ENCODE results near the gene SUPT3H.
"Not testable (repeated sequence)": the region's sequence is repeated elsewhere in the genome, so short reads cannot be mapped to it uniquely, and the experiment has no call there.

The SUPT3H gene

DNA sequence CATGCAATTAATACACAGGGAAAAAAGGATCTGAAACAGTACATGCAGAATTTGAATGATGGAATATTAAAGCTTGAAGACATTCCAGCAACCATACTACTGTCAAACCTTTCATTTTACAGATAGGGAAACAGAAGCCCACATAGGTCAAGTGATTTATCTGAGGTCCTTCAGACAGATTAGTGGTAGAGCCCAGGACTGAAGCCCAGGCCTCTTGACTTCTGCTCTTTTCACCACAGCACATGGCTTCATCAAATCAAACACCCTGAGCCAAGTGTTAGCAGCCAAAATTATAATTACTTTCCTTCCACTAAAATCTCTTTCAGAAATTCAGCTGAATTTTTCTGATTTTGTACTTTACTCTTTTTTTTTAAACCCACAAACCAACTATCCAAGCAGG, 485.2 kb downstream of the SUPT3H start:
- no peak for DNase-seq (ENCODE audit: low spot score)

- not testable (repeated sequence) for DNase-seq (ENCODE audit: low spot score)
These were observed 498.7 kb downstream of the SUPT3H start for GRCh38 chr6:44879071-44879470.

GRCh38 chr6:44876638-44877037, 501.1 kb downstream of the SUPT3H start:
- DNase-seq (ENCODE audit: low spot score): not testable (repeated sequence)

GRCh38 chr6:44869321-44869897, 508.3 kb downstream of the SUPT3H start:
- DNase-seq (ENCODE audit: low spot score): no peak

DNA sequence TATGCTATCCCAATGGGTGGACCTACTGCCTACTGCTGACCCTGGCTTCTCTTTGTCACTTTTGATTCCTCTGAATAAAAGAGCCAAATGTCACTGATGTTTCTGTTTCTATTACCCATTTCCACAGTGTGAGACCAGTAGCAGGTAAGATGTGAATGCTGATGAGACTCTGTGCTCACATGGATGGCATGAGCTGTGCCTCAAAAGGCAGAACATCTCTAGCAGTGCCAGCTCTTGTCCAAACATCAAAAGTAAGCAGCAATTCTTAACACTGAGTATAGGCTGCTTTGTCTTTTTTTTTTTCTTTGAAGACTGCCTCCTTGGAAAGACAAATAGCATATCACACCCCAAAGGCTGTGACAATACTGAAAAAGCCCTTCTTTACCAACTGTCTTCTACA, 508.8 kb downstream of the SUPT3H start:
- DNase-seq (ENCODE audit: low spot score): no peak

DNA sequence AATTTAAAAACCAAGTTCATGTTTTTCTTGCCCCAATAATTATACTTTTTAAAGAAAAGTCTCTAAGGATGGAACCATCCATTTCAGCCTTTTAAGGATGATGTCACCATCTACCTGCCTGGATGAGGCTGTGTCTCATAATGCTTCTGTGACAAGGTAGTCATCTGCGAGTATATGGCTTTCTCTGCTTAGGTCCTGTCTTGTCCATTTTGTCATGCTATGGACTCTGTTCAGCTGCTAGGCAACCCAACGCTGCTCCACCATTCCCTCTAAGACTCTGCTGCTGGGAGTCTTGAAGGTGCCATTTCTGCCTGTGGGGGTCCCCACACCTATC, 509.4 kb downstream of the SUPT3H start:
- no peak for DNase-seq (ENCODE audit: low spot score)

DNA sequence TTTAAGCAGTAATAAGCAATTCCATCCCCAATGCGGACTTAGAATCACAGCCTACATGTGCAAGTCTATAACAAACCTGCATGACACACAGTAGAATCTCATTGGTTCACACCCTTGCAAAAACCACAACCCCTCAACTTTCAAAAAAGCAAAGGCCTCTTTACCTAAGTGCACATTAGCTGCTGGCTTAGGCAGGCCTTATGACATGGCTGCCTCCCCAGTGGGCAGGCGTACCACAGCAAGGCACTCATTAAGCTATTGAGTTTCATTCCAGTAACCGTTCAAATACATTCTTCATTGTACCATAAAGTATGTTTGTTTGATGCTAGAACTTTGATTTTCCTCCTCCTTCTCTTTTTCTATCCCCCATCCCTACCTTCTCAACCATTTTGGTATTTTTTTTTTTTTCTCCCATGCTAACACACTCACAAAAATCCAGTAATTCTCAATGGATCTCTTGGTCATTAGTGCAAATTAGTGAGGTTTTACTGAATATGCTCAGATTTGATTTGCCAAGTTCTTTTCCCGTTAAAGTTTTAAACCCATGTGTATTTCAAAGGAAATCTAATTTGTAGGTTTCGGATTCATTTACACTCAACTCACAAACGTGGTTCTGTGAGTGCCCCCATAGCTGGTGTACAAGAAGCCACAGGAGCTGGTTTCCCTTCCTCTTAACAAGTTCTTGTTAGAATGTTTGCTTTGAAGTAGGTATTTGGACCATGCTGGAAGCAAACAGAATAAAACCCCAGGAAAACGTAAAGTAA, 510.0 kb downstream of the SUPT3H start:
- no peak for DNase-seq (ENCODE audit: low spot score)

DNA sequence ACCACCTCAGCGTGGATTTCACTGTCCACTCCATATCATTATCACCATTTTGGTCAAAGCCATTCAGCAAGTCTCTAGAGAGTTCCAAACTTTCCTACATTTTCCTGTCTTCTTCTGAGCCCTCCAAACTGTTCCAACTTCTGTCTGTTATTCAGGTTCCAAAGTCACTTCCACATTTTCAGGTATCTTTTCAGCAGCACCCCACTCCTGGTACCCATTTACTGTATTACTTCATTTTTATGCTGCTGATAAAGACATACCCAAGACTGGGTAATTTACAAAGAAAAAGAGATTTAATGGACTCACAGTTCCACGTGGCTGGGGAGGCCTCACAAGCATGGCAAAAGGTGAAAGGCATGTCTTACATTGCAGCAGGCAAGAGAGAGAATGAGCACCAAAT, 512.5 kb downstream of the SUPT3H start:
- DNase-seq (ENCODE audit: low spot score): not testable (repeated sequence)

GRCh38 chr6:44859901-44860410, 517.8 kb downstream of the SUPT3H start:
- no peak for DNase-seq (ENCODE audit: low spot score)

DNA sequence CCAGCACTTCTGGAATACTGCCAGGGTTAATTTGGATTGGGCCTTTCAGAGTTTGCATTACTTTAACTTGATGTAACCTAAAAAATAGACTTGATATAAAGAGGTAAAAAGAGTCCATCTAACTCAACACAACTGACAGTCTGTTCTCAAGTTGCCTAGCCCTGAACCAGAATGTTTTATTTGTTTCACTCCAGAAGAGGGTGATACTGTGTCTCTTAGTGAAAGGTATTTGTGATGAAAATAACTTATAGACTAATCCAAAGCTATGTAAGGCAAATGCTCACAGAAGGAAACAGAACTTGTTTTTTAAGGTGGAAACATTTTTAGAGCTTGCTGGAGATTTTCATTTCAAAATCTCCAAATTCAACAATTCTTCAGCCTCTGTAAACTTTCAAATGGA, 518.7 kb downstream of the SUPT3H start:
- DNase-seq (ENCODE audit: low spot score): no peak

- DNase-seq (ENCODE audit: low spot score): no peak
These were observed 521.3 kb downstream of the SUPT3H start for GRCh38 chr6:44856479-44856878.

GRCh38 chr6:44855562-44856411, 521.9 kb downstream of the SUPT3H start:
- DNase-seq (ENCODE audit: low spot score): no peak

- DNase-seq (ENCODE audit: low spot score): no peak
These were observed 522.9 kb downstream of the SUPT3H start for GRCh38 chr6:44854712-44855443.

DNA sequence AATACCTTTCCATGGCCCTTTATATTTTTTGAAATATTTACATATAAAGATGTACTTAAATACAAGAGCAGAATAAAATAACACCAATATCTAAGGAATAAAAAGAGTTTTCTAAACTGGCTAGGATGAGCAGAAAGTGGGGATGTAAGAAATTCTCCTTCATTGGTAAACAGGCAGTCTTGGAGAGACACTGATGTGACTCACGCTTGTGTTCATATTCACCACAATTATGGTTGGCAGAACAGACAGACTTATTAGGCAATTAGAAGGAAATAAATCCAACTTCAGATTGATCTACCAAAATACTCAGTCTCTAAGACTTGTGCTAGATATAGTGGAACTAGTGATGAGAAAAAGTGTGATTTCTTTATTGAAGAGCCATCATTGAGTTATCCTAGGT, 526.6 kb downstream of the SUPT3H start:
- no peak for DNase-seq (ENCODE audit: low spot score)

GRCh38 chr6:44850312-44850711, 527.4 kb downstream of the SUPT3H start:
- no peak for DNase-seq (ENCODE audit: low spot score)

DNA sequence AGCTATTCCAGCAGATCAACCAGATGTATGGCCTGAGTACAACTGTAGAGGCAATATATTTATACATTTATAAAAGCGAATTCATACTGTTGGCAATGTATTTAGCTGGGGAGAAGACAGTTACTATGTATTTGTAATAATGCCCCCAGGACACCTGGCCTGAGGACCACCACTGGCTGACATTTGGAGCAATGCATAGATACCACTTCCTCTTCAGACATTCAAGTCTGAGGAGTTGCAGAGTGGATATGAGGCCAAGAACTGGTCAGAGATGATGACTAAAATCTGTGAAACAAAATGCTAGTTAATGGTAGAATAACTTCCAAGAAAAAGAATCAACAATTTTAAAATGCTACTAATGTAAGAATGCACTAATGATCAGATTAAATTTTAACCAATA, 527.9 kb downstream of the SUPT3H start:
- no peak for DNase-seq (ENCODE audit: low spot score)

GRCh38 chr6:44843734-44844133, 534.0 kb downstream of the SUPT3H start:
- DNase-seq (ENCODE audit: low spot score): no peak

DNA sequence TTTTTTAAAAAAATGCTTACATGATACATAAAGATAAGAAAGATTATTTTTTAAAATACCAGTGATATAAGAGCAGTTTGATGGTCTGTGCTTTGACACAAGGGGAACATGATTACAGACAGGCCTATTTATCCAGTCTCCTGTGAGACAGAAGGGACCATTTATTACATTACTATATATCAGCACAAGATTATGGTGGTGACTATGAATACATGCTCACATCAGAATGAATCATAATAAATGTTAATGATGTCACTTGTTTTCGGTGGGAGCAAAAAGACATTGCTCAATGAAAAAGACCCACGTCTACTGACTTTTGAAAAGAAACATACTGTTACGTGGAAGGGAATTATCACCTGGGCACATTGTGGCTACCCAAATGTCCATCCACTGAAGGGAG, 535.1 kb downstream of the SUPT3H start:
- DNase-seq (ENCODE audit: low spot score): no peak

DNA sequence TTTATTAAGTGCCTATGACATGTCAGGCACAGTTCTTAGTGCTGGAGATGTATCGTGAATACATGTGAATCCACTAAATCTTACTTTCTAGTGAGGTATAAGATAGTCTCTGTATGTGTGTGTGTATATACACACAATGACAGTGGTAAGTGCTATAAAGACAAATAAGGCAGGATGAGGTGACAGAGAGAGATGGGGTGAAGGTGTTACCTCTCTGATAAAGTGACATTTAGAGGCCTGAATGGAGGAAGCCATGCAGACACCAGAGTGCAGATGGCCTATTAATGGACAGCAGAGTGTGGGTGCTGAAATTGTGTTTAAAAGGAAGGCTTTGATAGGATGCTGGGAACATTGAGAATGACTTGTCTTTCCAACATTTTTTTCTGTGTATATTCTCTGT, 535.9 kb downstream of the SUPT3H start:
- DNase-seq (ENCODE audit: low spot score): no peak

- no peak for DNase-seq (ENCODE audit: low spot score)
These were observed 540.0 kb downstream of the SUPT3H start for GRCh38 chr6:44837741-44838140.

DNA sequence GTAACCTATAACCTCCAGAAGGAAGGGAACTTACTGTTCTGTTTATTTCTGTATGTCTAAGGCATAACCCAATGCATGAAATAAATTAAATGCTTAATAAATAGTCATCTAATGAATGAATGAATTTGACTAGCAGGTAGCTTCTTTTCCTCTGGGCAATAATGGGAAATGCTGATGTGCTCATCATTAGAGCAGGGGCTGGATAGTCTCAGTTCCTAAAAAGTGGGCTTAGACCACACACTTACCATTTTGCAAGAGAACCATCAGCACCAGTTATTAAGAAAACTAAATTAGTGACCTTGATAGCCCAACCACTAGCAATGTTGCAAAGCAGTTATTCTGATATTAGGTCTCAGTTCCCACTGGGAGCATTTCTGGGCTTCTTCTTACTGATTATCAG, 540.5 kb downstream of the SUPT3H start:
- no peak for DNase-seq (ENCODE audit: low spot score)

GRCh38 chr6:44833248-44833647, 544.5 kb downstream of the SUPT3H start:
- DNase-seq (ENCODE audit: low spot score): no peak

Data from hepatic stellate cell (primary cell).